Common myeloid progenitor, CD34-positive (primary cell): Measurements from ENCODE around the gene PDLIM5.

Experiments
- CTCF ChIA-PET: fragments of 350-600 bp; sonication (Branson Sonifier 250); formaldehyde crosslinking; loops from one replicate; lab custom pipeline; 2021; ENCODE audit warnings: antibody characterized with exemption; lab: Charles Lee
- POLR2A ChIA-PET: fragments of 350-600 bp; sonication (Branson Sonifier 250); formaldehyde crosslinking; loops from one replicate; lab custom pipeline; 2021; ENCODE audit warnings: antibody characterized with exemption; lab: Charles Lee
- DNase-seq, 3 donors: peaks; one replicate each; pipeline versions ENCODE4 v3.0.0 to v3.0.0-alpha.2; 2013
- H3K27ac ChIP-seq, 2 experiments: 1 replicate in 1 of 2; 2 replicates in 1 of 2; pipeline ENCODE4 v1.7.0; 2013; ENCODE audit warnings: inconsistent platforms in 2 of 2, low read length in 2 of 2, mild to moderate bottlenecking in 2 of 2, low read depth in 1 of 2, moderate library complexity in 1 of 2; ENCODE audit not compliant: severe bottlenecking in 2 of 2, insufficient read depth in 1 of 2, poor library complexity in 1 of 2
- H3K27me3 ChIP-seq, 5 experiments: replicated peaks in 2 of 5; 1 replicate in 3 of 5; 2 replicates in 2 of 5; pipeline versions ENCODE4 v1.6.1 to v1.7.0; 2013; ENCODE audit warnings: low read length in 4 of 5, mild to moderate bottlenecking in 2 of 5, moderate library complexity in 2 of 5, inconsistent platforms in 1 of 5; ENCODE audit not compliant: insufficient read depth in 5 of 5, control insufficient read depth in 4 of 5
- H3K36me3 ChIP-seq, 4 experiments: 1 replicate in 2 of 4; 2 replicates in 2 of 4; pipeline versions ENCODE4 v1.6.1 to v1.7.0; 2013; ENCODE audit warnings: low read length in 3 of 4, control low read depth in 1 of 4, mild to moderate bottlenecking in 1 of 4; ENCODE audit not compliant: control insufficient read depth in 4 of 4, insufficient read depth in 4 of 4
- H3K4me1 ChIP-seq, 4 experiments: 1 replicate in 3 of 4; 2 replicates in 1 of 4; pipeline versions ENCODE4 v1.6.1 to v1.7.1; 2013; ENCODE audit warnings: low read length in 3 of 4, mild to moderate bottlenecking in 3 of 4, control low read depth in 1 of 4, inconsistent platforms in 1 of 4, moderate library complexity in 1 of 4; ENCODE audit not compliant: control insufficient read depth in 4 of 4, insufficient read depth in 4 of 4; ENCODE audit errors: control extremely low read depth in 1 of 4
- H3K4me3 ChIP-seq, 7 experiments: 1 replicate in 4 of 7; 2 replicates in 3 of 7; pipeline versions ENCODE4 v1.5.1 to v1.7.0; 2013; ENCODE audit warnings: mild to moderate bottlenecking in 7 of 7, low read length in 6 of 7, moderate library complexity in 6 of 7, inconsistent platforms in 2 of 7, low read depth in 2 of 7, control low read depth in 1 of 7; ENCODE audit not compliant: insufficient read depth in 4 of 7, control insufficient read depth in 1 of 7; ENCODE audit errors: extremely low read depth in 1 of 7
- H3K9me3 ChIP-seq, 5 experiments: 1 replicate in 4 of 5; 2 replicates in 1 of 5; pipeline versions ENCODE4 v1.6.1 to v1.7.1; 2013; ENCODE audit warnings: low read length in 4 of 5, mild to moderate bottlenecking in 2 of 5, inconsistent platforms in 1 of 5, low read depth in 1 of 5, moderate library complexity in 1 of 5; ENCODE audit not compliant: control insufficient read depth in 4 of 5, insufficient read depth in 2 of 5; ENCODE audit errors: control extremely low read depth in 1 of 5
- WGBS: methylation state at CpG from one replicate; pipeline ENCODE4 v1.1.5; 2013; ENCODE audit not compliant: insufficient coverage; 5-methylcytosine and 5-hydroxymethylcytosine counted together

PDLIM5 gene

DNA sequence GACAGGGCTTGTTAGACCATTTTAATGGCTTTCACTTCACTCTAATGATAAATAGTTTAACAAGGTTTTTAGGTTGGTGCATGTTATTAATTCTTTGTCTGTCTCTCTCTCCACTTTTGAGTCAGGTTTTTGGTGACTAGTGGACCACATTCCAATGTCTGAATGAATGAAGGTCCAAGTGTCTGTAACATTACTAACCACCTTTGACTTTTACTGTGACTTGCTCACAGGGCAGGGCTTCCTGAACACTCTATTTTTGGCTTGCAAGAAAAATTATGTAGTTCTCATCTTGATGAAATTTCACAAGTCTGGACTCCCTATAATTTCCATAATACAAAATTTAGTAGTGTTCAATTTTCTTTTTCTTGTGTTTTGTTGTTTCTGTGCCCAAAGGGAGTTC, 227.2 kb downstream of the PDLIM5 start:
- POLR2A ChIA-PET, result no interaction called here
- no peak overlapping the region for H3K27ac ChIP-seq

GRCh38 chr4:94680176-94680862, 228.6 kb downstream of the PDLIM5 start:
- ChIA-PET CTCF (no interaction called here), POLR2A (no interaction called here)
- 96% methylated on average over 4 of the region's 10 CpGs for WGBS
- no peak for DNase-seq
- Histone ChIP-seq H3K9me3 (no peaks in the 10 kb centered on the region), H3K27me3 (no peaks in the 10 kb centered on the region), H3K27ac (no peak overlapping the region), H3K4me3 (no peak overlapping the region), H3K36me3 (no peaks in the 10 kb centered on the region), H3K4me1 (no peaks in the 10 kb centered on the region)

More for the DNA sequence above, 227.2 kb downstream of the PDLIM5 start:
- no peak overlapping the region for H3K4me3 ChIP-seq
- DNase-seq, result no peak
- no peaks in the 10 kb centered on the region for H3K4me1 ChIP-seq
- CTCF ChIA-PET, result no interaction called here
- no peaks in the 10 kb centered on the region for H3K27me3 ChIP-seq
- no peaks in the 10 kb centered on the region for H3K36me3 ChIP-seq
- no peaks in the 10 kb centered on the region for H3K9me3 ChIP-seq

GRCh38 chr4:94686086-94686485, 234.3 kb downstream of the PDLIM5 start:
- ChIA-PET POLR2A (no interaction called here), CTCF (no interaction called here)
- Histone ChIP-seq H3K4me3 (no peak overlapping the region), H3K36me3 (no peaks in the 10 kb centered on the region), H3K27ac (no peak overlapping the region), H3K9me3 (no peaks in the 10 kb centered on the region), H3K4me1 (no peaks in the 10 kb centered on the region), H3K27me3 (no peaks in the 10 kb centered on the region)
- WGBS, result 100% methylated on average over 3 of the region's 5 CpGs
- DNase-seq, result no peak

DNA sequence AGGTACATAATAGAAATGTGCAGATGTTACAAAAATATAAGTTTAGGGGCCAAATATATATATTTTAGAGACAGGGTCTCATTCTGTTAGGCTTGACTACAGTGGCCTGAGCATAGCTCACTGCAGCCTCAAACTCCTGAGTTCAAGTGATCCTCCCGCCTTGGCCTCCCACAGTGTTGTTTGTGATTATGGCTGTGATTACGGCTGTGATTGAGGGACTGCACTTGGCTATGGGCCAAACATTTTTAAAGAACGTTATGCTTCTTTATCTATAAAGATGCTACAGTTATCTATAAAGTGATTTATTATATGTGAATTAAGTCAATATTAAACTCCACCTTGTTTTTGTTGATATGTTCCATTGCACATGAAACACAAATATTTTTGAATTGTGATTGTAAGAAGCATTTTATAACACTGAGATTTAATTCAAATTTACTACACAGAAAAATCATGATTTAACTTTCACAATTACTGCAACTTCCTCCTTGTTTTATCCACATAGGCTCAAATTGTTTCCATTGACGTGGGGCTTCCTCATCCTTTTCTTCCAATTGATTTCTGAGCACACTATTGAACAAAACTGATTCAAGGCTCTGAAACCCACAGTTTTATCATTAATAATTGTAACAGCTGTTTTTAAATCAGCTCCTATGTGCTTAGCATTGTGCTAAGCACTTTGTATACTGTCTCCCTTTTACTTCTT, 237.6 kb downstream of the PDLIM5 start:
- H3K4me3 ChIP-seq, result no peak overlapping the region
- POLR2A ChIA-PET, result no interaction called here

GRCh38 chr4:94690851-94691254, 239.1 kb downstream of the PDLIM5 start:
- Histone ChIP-seq H3K27ac (no peak overlapping the region), H3K4me1 (no peaks in the 10 kb centered on the region), H3K4me3 (no peak overlapping the region), H3K27me3 (no peaks in the 10 kb centered on the region), H3K36me3 (no peaks in the 10 kb centered on the region), H3K9me3 (no peaks in the 10 kb centered on the region)
- POLR2A ChIA-PET, result no interaction called here
- DNase-seq, result no peak
- CTCF ChIA-PET, result no interaction called here
- 92% methylated on average over 4 of the region's 4 CpGs for WGBS

More for the DNA sequence above, 237.6 kb downstream of the PDLIM5 start:
- Histone ChIP-seq H3K27ac (no peak overlapping the region), H3K9me3 (no peaks in the 10 kb centered on the region), H3K27me3 (no peaks in the 10 kb centered on the region), H3K36me3 (no peaks in the 10 kb centered on the region), H3K4me1 (no peaks in the 10 kb centered on the region)
- no peak for DNase-seq
- WGBS, result no CpG with 5 or more reads among the region's 4 CpGs
- CTCF ChIA-PET, result no interaction called here

DNA sequence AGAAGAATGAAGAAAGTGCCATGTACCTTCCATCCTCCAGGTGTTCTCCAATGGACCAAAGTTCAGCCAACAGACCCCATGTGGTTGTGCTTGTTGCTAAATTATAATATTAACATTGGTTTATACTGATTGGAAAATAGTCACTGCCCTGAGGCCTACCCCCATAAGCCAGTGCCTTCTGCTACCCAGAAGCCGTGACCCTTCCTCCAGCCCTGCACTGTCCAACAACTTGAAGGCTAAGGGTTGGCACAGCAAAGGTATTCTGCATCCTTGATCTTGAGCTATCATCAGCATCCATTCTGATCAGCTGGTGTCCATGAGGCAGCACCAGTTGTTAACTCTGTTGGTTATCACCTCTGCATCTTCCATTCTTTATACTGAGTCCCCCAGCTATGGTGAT, 239.8 kb downstream of the PDLIM5 start:
- no peak for DNase-seq
- ChIA-PET POLR2A (no interaction called here), CTCF (no interaction called here)
- WGBS, result 83% methylated on average over 1 of the region's 1 CpG
- Histone ChIP-seq H3K4me3 (no peak overlapping the region), H3K27me3 (no peaks in the 10 kb centered on the region), H3K9me3 (no peaks in the 10 kb centered on the region), H3K27ac (no peak overlapping the region), H3K36me3 (no peaks in the 10 kb centered on the region), H3K4me1 (no peaks in the 10 kb centered on the region)

- Histone ChIP-seq H3K9me3 (no peaks in the 10 kb centered on the region), H3K36me3 (no peaks in the 10 kb centered on the region), H3K4me1 (no peaks in the 10 kb centered on the region), H3K27ac (no peak overlapping the region), H3K4me3 (no peak overlapping the region), H3K27me3 (no peaks in the 10 kb centered on the region)
- peak in 1 of 3 donors; percentile 2 for DNase-seq
- WGBS, result no CpG with 5 or more reads among the region's 4 CpGs
- ChIA-PET POLR2A (no interaction called here), CTCF (no interaction called here)
These were observed 243.6 kb downstream of the PDLIM5 start for GRCh38 chr4:94695384-94695783.
